Parathyroid adenoma (tissue), 2 donors: ENCODE measurements around the gene TRAPPC1.

Experiments used
- H2AFZ ChIP-seq: fragments of 300-600 bp; sonication (generic); one replicate; pipeline ENCODE4 v1.7.0; 2017; ENCODE audit warnings: antibody characterized with exemption, mild to moderate bottlenecking
- H3K27ac ChIP-seq: fragments of 300-600 bp; sonication (generic); one replicate; pipeline ENCODE4 v1.7.0; 2017
- H3K27me3 ChIP-seq: fragments of 300-600 bp; sonication (generic); one replicate; pipeline ENCODE4 v1.7.0; 2017; ENCODE audit warnings: low read length; ENCODE audit not compliant: control insufficient read depth, insufficient read depth
- H3K36me3 ChIP-seq: fragments of 300-600 bp; sonication (generic); one replicate; pipeline ENCODE4 v1.7.0; 2017; ENCODE audit warnings: low read length; ENCODE audit not compliant: control insufficient read depth, insufficient read depth
- H3K4me1 ChIP-seq: fragments of 300-600 bp; sonication (generic); one replicate; pipeline ENCODE4 v1.7.0; 2017; ENCODE audit warnings: control low read depth
- H3K4me2 ChIP-seq: fragments of 300-600 bp; sonication (generic); one replicate; pipeline ENCODE4 v1.7.0; 2017; ENCODE audit warnings: low read length
- H3K4me3 ChIP-seq: fragments of 300-600 bp; sonication (generic); one replicate; pipeline ENCODE4 v1.7.0; 2017; ENCODE audit warnings: low read depth, low read length
- H3K79me2 ChIP-seq: fragments of 300-600 bp; sonication (generic); one replicate; pipeline ENCODE4 v1.7.0; 2017; ENCODE audit warnings: control low read depth
- H3K9ac ChIP-seq: fragments of 300-600 bp; sonication (generic); one replicate; pipeline ENCODE4 v1.7.0; 2017; ENCODE audit warnings: mild to moderate bottlenecking
- H3K9me3 ChIP-seq: fragments of 300-600 bp; sonication (generic); one replicate; pipeline ENCODE4 v1.7.0; 2017; ENCODE audit warnings: low read length; ENCODE audit not compliant: control insufficient read depth
- TF ChIP-seq, protein P1 (sequence below): fragments of 300-600 bp; sonication (generic); IDR thresholded peaks from one replicate; pipeline ENCODE4 v1.7.0; 2017; ENCODE audit warnings: antibody characterized with exemption, mild to moderate bottlenecking
- donor health status: primary hyperparathyroidism.

Gene TRAPPC1

DNA sequence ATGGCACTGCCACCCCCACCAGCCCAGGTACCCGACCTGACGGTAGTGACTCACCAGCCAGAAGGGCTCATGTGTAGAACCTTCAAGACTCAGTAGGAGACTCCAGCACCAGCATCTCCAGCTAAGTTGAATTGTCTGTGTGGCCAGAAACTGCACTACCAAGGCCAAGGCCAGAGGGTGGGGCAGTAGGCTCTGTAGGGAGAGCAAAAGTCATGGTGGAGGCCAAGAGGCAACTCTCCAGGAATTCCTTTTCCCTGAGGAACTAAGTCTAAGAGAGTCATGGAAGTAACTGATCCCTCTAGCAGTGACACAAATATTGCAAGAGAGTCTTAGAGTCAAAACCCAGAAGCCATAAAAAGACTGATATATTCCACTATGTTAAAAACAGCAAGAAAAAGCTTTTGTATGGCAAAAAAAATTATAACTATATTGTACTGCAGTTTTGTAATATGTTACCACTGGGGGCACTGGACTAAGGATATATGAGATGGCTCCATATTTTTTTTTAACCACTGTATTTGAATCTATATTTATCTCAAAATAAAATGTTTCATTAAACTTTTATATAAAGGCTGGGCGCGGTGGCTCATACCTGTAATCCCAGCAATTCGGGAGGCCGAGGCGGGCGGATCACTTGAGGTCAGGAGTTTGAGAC, 40.5 kb upstream of the TRAPPC1 start:
- Histone ChIP-seq H3K27ac (no peak overlapping the region), H3K4me3 (no peak overlapping the region), H3K9me3 (no peaks in the 10 kb centered on the region), H3K27me3 (no peaks in the 10 kb centered on the region), H3K4me1 (no peaks in the 10 kb centered on the region), H3K9ac (no peak overlapping the region), H2AFZ (no peak overlapping the region), H3K4me2 (no peak overlapping the region), H3K36me3 (no peaks in the 10 kb centered on the region), H3K79me2 (no peaks in the 10 kb centered on the region)
- TF ChIP-seq, protein P1, sequence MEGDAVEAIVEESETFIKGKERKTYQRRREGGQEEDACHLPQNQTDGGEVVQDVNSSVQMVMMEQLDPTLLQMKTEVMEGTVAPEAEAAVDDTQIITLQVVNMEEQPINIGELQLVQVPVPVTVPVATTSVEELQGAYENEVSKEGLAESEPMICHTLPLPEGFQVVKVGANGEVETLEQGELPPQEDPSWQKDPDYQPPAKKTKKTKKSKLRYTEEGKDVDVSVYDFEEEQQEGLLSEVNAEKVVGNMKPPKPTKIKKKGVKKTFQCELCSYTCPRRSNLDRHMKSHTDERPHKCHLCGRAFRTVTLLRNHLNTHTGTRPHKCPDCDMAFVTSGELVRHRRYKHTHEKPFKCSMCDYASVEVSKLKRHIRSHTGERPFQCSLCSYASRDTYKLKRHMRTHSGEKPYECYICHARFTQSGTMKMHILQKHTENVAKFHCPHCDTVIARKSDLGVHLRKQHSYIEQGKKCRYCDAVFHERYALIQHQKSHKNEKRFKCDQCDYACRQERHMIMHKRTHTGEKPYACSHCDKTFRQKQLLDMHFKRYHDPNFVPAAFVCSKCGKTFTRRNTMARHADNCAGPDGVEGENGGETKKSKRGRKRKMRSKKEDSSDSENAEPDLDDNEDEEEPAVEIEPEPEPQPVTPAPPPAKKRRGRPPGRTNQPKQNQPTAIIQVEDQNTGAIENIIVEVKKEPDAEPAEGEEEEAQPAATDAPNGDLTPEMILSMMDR = no peak

DNA sequence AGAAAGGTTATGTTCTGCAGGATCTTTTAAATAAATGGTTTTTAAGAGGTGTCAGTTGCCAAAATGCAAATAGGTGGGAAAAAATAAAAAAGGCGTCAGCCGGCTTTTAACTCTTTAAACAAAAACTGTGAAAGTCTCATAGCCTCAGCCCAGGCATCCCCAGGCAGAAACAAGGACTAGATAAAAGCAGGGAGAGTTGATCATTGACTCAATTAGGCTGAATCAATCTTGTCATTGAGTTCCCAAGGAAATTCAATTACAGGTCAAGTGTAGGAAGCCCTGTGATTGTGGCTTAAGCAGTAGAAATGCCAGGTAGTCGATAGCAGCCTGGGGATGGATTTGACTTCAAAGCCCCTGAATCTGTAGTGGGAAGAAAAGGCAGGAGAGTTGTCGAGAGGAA, 39.9 kb upstream of the TRAPPC1 start:
- no peak overlapping the region for H3K4me3 ChIP-seq
- H3K4me1 ChIP-seq = no peaks in the 10 kb centered on the region

DNA sequence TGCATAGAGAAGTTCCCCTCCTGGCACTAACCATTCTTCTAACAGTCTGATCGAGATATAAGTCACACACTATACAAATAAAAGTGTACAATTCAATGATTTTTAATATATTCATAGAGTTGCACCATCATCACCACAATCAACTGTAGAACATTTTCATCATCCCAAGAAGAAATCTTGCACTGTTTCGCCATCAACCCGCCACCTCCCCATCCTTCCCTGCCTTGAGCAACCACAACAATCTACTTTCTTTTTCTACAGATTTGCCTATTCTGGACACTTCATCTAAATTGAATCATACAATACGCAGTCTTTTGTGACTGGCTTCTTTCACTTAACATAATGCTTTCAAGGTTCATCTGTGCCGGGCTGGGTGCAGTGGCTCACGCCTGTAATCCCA, 37.7 kb upstream of the TRAPPC1 start:
- no peaks in the 10 kb centered on the region for H3K79me2 ChIP-seq
- H2AFZ ChIP-seq = no peak overlapping the region
- H3K27ac ChIP-seq = no peak overlapping the region
- H3K27me3 ChIP-seq = no peaks in the 10 kb centered on the region
- no peak overlapping the region for H3K9ac ChIP-seq
- H3K36me3 ChIP-seq = no peaks in the 10 kb centered on the region
- TF ChIP-seq, protein P1 = no peak
- no peaks in the 10 kb centered on the region for H3K9me3 ChIP-seq
- H3K4me2 ChIP-seq = no peak overlapping the region
- H3K4me1 ChIP-seq = no peaks in the 10 kb centered on the region
- no peak overlapping the region for H3K4me3 ChIP-seq

More for the DNA sequence above, 39.9 kb upstream of the TRAPPC1 start:
- Histone ChIP-seq H2AFZ (no peak overlapping the region), H3K27me3 (no peaks in the 10 kb centered on the region), H3K4me2 (no peak overlapping the region), H3K36me3 (no peaks in the 10 kb centered on the region), H3K9ac (no peak overlapping the region), H3K79me2 (no peaks in the 10 kb centered on the region), H3K9me3 (no peaks in the 10 kb centered on the region), H3K27ac (no peak overlapping the region)
- TF ChIP-seq, protein P1 = no peak

DNA sequence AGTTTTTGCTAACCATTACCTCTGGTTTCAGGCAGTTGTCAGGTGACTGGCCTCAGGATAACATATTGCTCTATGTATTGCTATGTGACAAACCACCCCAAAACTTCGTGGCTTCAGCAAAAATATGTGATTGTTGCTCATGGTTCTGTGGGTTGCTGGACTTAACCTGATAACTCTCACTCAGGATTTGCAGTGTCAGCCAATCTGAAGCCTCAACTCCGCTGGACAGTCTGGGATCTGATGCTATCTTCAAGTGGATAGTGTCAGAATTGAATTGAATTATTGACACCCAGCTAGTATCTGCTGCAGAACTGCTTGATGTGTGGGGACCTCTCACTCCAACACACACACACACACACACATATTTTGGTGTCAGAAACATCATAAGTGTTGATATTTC, 36.0 kb upstream of the TRAPPC1 start:
- Histone ChIP-seq H3K9me3 (no peaks in the 10 kb centered on the region), H3K9ac (no peak overlapping the region), H3K27me3 (no peaks in the 10 kb centered on the region), H3K4me2 (no peak overlapping the region), H2AFZ (peak overlapping the region; percentile 13), H3K79me2 (no peaks in the 10 kb centered on the region), H3K4me1 (no peaks in the 10 kb centered on the region), H3K36me3 (no peaks in the 10 kb centered on the region), H3K4me3 (no peak overlapping the region), H3K27ac (no peak overlapping the region)
- TF ChIP-seq, protein P1 = no peak

DNA sequence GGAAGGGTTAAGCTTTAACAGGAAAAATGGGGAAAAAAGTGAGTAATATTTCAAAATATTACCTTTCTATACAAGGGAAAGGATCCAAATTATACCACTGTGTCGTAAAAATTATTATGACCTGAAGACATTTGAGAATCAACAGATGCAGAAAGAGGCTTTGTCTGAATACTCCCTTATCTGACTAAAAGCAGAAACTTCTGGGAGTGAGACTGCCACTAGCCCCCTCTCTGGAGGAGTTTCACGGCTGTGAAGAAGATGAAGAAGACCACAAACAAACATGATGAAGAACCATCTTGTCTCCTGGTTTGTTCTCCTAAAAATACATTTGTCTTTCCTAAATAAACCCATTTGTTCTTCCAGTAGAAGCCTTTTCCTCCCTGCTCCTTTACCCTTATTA, 29.7 kb upstream of the TRAPPC1 start:
- Histone ChIP-seq H3K4me3 (no peak overlapping the region), H3K27me3 (no peaks in the 10 kb centered on the region), H2AFZ (no peak overlapping the region), H3K27ac (no peak overlapping the region), H3K9ac (no peak overlapping the region), H3K4me2 (no peak overlapping the region), H3K79me2 (no peaks in the 10 kb centered on the region), H3K9me3 (no peaks in the 10 kb centered on the region), H3K4me1 (no peaks in the 10 kb centered on the region), H3K36me3 (no peaks in the 10 kb centered on the region)
- TF ChIP-seq, protein P1 = no peak
